MM.1S (cell line): ENCODE data around the gene FGD4.

Source experiments
- CTCF ChIP-seq: fragments of 300-600 bp; sonication (generic); IDR thresholded peaks from 2 replicates; pipeline ENCODE4 v1.5.1; 2016; ENCODE audit warnings: antibody characterized with exemption, low read length, mixed read lengths
- EZH2 ChIP-seq: fragments of 300-600 bp; sonication (generic); optimal IDR thresholded peaks from 2 replicates; pipeline ENCODE3; 2017; ENCODE audit warnings: low read depth, mild to moderate bottlenecking, antibody characterized with exemption, low read length, mixed read lengths

- no peak for TF ChIP-seq CTCF
- TF ChIP-seq EZH2 = no peak
Observed at GRCh38 chr12:32512379-32512778, 113.0 kb downstream of the FGD4 start.
